HG03354 (cell line): ENCODE data around the gene DLGAP4.
A peak's percentile ranks its signal among the peaks of the same experiment; 100 is the strongest.

ENCODE experiments used
- ATAC-seq: cut with Tn5 transposase; IDR thresholded peaks from one replicate; pipeline ENCODE4 v1.9.1; 2021; ENCODE audit warnings: mild to moderate bottlenecking; ENCODE audit not compliant: unreplicated experiment, poor library complexity, severe bottlenecking

The DLGAP4 gene

GRCh38 chr20:36569847-36570429, 263.8 kb downstream of the DLGAP4 start:
- no peak for ATAC-seq

GRCh38 chr20:36571564-36572504, 265.7 kb downstream of the DLGAP4 start:
- ATAC-seq: no peak

GRCh38 chr20:36572701-36573102, 266.6 kb downstream of the DLGAP4 start:
- ATAC-seq: peak; percentile 30

GRCh38 chr20:36573103-36573797, 267.1 kb downstream of the DLGAP4 start, which contains the start of gene TGIF2:
TGIF2 (plus strand) TSS chr20:36573597; CDS start chr20:36578775, 5,178 bp downstream.
- ATAC-seq: peak; percentile 60

- peak; percentile 15 for ATAC-seq
Observed at GRCh38 chr20:36573798-36574365, 267.7 kb downstream of the DLGAP4 start.

- ATAC-seq: peak; percentile 5
Observed at GRCh38 chr20:36574366-36575135, 268.4 kb downstream of the DLGAP4 start.

GRCh38 chr20:36576081-36576445, 269.9 kb downstream of the DLGAP4 start:
- ATAC-seq: no peak
